Neural progenitor cell (in vitro differentiated cells): ENCODE data around the gene PSMB9. TPM values are rescaled to one million over a fixed set of nuclear protein-coding genes. Genes with fewer than 3 reads are reported as not detected.

Experiments
- DNase-seq: peaks from one replicate; pipeline ENCODE4 v3.0.0-alpha.2; 2016; ENCODE audit warnings: low spot score
- H2AFZ ChIP-seq: fragments of 200-600 bp; sonication (generic); replicated peaks from 2 replicates; pipeline ENCODE4 v1.6.1; 2016; ENCODE audit warnings: antibody characterized with exemption
- H3F3A ChIP-seq: fragments of 200-600 bp; sonication (generic); 2 replicates; pipeline ENCODE4 v1.6.1; 2016; ENCODE audit warnings: antibody characterized with exemption, low read depth
- H3K27ac ChIP-seq: fragments of 200-600 bp; sonication (generic); 2 replicates; pipeline ENCODE4 v1.5.1; 2016; ENCODE audit warnings: mild to moderate bottlenecking
- H3K27me3 ChIP-seq: fragments of 200-600 bp; sonication (generic); 2 replicates; pipeline ENCODE4 v1.6.1; 2016; ENCODE audit warnings: mild to moderate bottlenecking, moderate library complexity
- H3K36me3 ChIP-seq: fragments of 200-600 bp; sonication (generic); 2 replicates; pipeline ENCODE4 v1.5.1; 2016
- H3K4me1 ChIP-seq: fragments of 200-600 bp; sonication (generic); 2 replicates; pipeline ENCODE4 v1.6.1; 2016; ENCODE audit warnings: mixed run types
- H3K4me2 ChIP-seq: fragments of 200-600 bp; sonication (generic); 2 replicates; pipeline ENCODE4 v1.6.1; 2016
- H3K4me3 ChIP-seq: fragments of 200-600 bp; sonication (generic); 2 replicates; pipeline ENCODE4 v1.5.1; 2016
- H3K79me2 ChIP-seq: fragments of 200-600 bp; sonication (generic); 2 replicates; pipeline ENCODE4 v1.6.1; 2016; ENCODE audit warnings: low read depth
- H3K9ac ChIP-seq: fragments of 200-600 bp; sonication (generic); 2 replicates; pipeline ENCODE4 v1.6.1; 2016
- H3K9me3 ChIP-seq: fragments of 200-600 bp; sonication (generic); 2 replicates; pipeline ENCODE4 v1.5.1; 2016; ENCODE audit warnings: low read depth
- H4K20me1 ChIP-seq: fragments of 200-600 bp; sonication (generic); 2 replicates; pipeline ENCODE4 v1.6.1; 2016; ENCODE audit warnings: low read depth
- H3K27ac Mint-ChIP-seq: 3 replicates; pipeline ENCODE4 v1.8.0; 2021; ENCODE audit warnings: mixed read lengths
- H3K27me3 Mint-ChIP-seq: 2 replicates; pipeline ENCODE4 v1.8.0; 2022; ENCODE audit warnings: low read depth, mild to moderate bottlenecking, inconsistent platforms, moderate library complexity, mixed read lengths; ENCODE audit not compliant: insufficient read depth
- H3K36me3 Mint-ChIP-seq: 3 replicates; pipeline ENCODE4 v1.8.0; 2021; ENCODE audit warnings: mixed read lengths
- H3K4me1 Mint-ChIP-seq: 3 replicates; pipeline ENCODE4 v1.8.0; 2021; ENCODE audit warnings: mixed read lengths
- H3K4me3 Mint-ChIP-seq: 3 replicates; pipeline ENCODE4 v1.8.0; 2021; ENCODE audit warnings: mild to moderate bottlenecking, moderate library complexity, mixed read lengths
- H3K9me3 Mint-ChIP-seq: 3 replicates; pipeline ENCODE4 v1.8.0; 2020; ENCODE audit warnings: mixed read lengths
- CTCF ChIP-seq: fragments of 200-600 bp; sonication (generic); IDR thresholded peaks from 2 replicates; pipeline ENCODE4 v1.5.1; 2017; ENCODE audit warnings: antibody characterized with exemption, mild to moderate bottlenecking
- EZH2 ChIP-seq: fragments of 200-600 bp; sonication (generic); IDR thresholded peaks from 2 replicates; pipeline ENCODE4 v1.6.1; 2017; ENCODE audit warnings: antibody characterized with exemption, mild to moderate bottlenecking, moderate library complexity
- EZH2phosphoT487 ChIP-seq: fragments of 200-600 bp; sonication (generic); IDR thresholded peaks from 2 replicates; pipeline ENCODE4 v1.6.1; 2017; ENCODE audit warnings: antibody characterized with exemption
- total RNA-seq: library from RNA; depleted of rRNA; stranded (reverse); fragments of >200 nt; gene quantifications from 2 replicates; pipeline ENCODE4 v1.2.3, GENCODE V29; 2015; ENCODE audit warnings: low replicate concordance

PSMB9 gene
- total RNA-seq, 1 donor from 2014 or later = not detected

GRCh38 chr6:32903952-32904351 lies 50.0 kb downstream of the PSMB9 start:
- no peak overlapping the region for H2AFZ ChIP-seq
- H3K9ac ChIP-seq = peak overlapping the region; percentile 30
- no peak for DNase-seq
- no peak overlapping the region for H3K27ac Mint-ChIP-seq
- no peak for TF ChIP-seq CTCF
- TF ChIP-seq EZH2 = no peak
- TF ChIP-seq EZH2phosphoT487 = no peak
- no peaks in the 10 kb centered on the region for H3K9me3 Mint-ChIP-seq
- no peaks in the 10 kb centered on the region for H3K4me1 ChIP-seq
- no peak overlapping the region for H3K4me2 ChIP-seq
- H3K27me3 Mint-ChIP-seq = no peaks in the 10 kb centered on the region
- peaks cover 6% of the 10 kb centered on the region for H3K36me3 Mint-ChIP-seq
- no peaks in the 10 kb centered on the region for H3K9me3 ChIP-seq
- H3K36me3 ChIP-seq = no peaks in the 10 kb centered on the region
- no peaks in the 10 kb centered on the region for H4K20me1 ChIP-seq
- no peaks in the 10 kb centered on the region for H3K4me1 Mint-ChIP-seq
- no peaks in the 10 kb centered on the region for H3F3A ChIP-seq
- H3K4me3 Mint-ChIP-seq = no peak overlapping the region
- H3K79me2 ChIP-seq = no peaks in the 10 kb centered on the region
- H3K27ac ChIP-seq = no peak overlapping the region
- peaks cover 2% of the 10 kb centered on the region for H3K27me3 ChIP-seq
- H3K4me3 ChIP-seq = no peak overlapping the region

- Mint-ChIP-seq H3K27me3 (no peaks in the 10 kb centered on the region), H3K36me3 (peaks cover 6% of the 10 kb centered on the region), H3K4me1 (no peaks in the 10 kb centered on the region), H3K4me3 (no peak overlapping the region), H3K9me3 (no peaks in the 10 kb centered on the region), H3K27ac (no peak overlapping the region)
- TF ChIP-seq EZH2 (no peak), EZH2phosphoT487 (no peak), CTCF (no peak)
- Histone ChIP-seq H3K4me1 (no peaks in the 10 kb centered on the region), H2AFZ (no peak overlapping the region), H3K79me2 (no peaks in the 10 kb centered on the region), H3K27me3 (peaks cover 11% of the 10 kb centered on the region), H3K4me3 (no peak overlapping the region), H3K9ac (no peak overlapping the region), H4K20me1 (no peaks in the 10 kb centered on the region), H3K4me2 (no peak overlapping the region), H3F3A (no peaks in the 10 kb centered on the region), H3K36me3 (no peaks in the 10 kb centered on the region), H3K27ac (no peak overlapping the region), H3K9me3 (no peaks in the 10 kb centered on the region)
- no peak for DNase-seq
Observed at GRCh38 chr6:32905078-32905477, 51.1 kb downstream of the PSMB9 start.

GRCh38 chr6:32906539-32906938 lies 52.5 kb downstream of the PSMB9 start:
- no peaks in the 10 kb centered on the region for H3K27me3 Mint-ChIP-seq
- H3K27ac Mint-ChIP-seq = no peak overlapping the region
- H3K36me3 ChIP-seq = no peaks in the 10 kb centered on the region
- no peak overlapping the region for H3K9ac ChIP-seq
- no peaks in the 10 kb centered on the region for H4K20me1 ChIP-seq
- no peak overlapping the region for H3K27ac ChIP-seq
- H3K9me3 Mint-ChIP-seq = no peaks in the 10 kb centered on the region
- TF ChIP-seq EZH2phosphoT487 = no peak
- no peak for TF ChIP-seq EZH2
- no peak for TF ChIP-seq CTCF
- H3K4me1 Mint-ChIP-seq = no peaks in the 10 kb centered on the region
- no peaks in the 10 kb centered on the region for H3F3A ChIP-seq
- H3K27me3 ChIP-seq = peaks cover 25% of the 10 kb centered on the region
- no peaks in the 10 kb centered on the region for H3K36me3 Mint-ChIP-seq
- H3K4me2 ChIP-seq = no peak overlapping the region
- no peaks in the 10 kb centered on the region for H3K79me2 ChIP-seq
- H3K4me3 Mint-ChIP-seq = no peak overlapping the region
- H3K9me3 ChIP-seq = no peaks in the 10 kb centered on the region
- H3K4me1 ChIP-seq = no peaks in the 10 kb centered on the region
- DNase-seq = no peak
- no peak overlapping the region for H3K4me3 ChIP-seq
- H2AFZ ChIP-seq = no peak overlapping the region

- H3K4me1 Mint-ChIP-seq = no peaks in the 10 kb centered on the region
- Histone ChIP-seq H3K27me3 (peaks cover 43% of the 10 kb centered on the region), H3K4me2 (no peak overlapping the region), H3K4me1 (no peaks in the 10 kb centered on the region), H3K9ac (no peak overlapping the region), H4K20me1 (no peaks in the 10 kb centered on the region), H3K36me3 (no peaks in the 10 kb centered on the region), H3K27ac (no peak overlapping the region), H3K79me2 (no peaks in the 10 kb centered on the region), H3K9me3 (no peaks in the 10 kb centered on the region), H3F3A (no peaks in the 10 kb centered on the region), H2AFZ (no peak overlapping the region), H3K4me3 (no peak overlapping the region)
- H3K27me3 Mint-ChIP-seq = no peaks in the 10 kb centered on the region
- H3K36me3 Mint-ChIP-seq = no peaks in the 10 kb centered on the region
- H3K4me3 Mint-ChIP-seq = no peak overlapping the region
- no peaks in the 10 kb centered on the region for H3K9me3 Mint-ChIP-seq
- no peak for DNase-seq
- no peak for TF ChIP-seq EZH2
- TF ChIP-seq EZH2phosphoT487 = no peak
- no peak for TF ChIP-seq CTCF
- H3K27ac Mint-ChIP-seq = no peak overlapping the region
Observed at GRCh38 chr6:32908897-32909296, 54.9 kb downstream of the PSMB9 start.
